ENCODE measurements around the gene PHLDA2. TPM values are rescaled to one million over a fixed set of nuclear protein-coding genes. Genes with fewer than 3 reads are reported as not detected.

PHLDA2 gene
- total and polyA plus RNA-seq, 2 donors (not counting 3 experiments of a cell fraction or from before 2014, with no cell fraction given): 38.5 to 44.5 TPM

DNA sequence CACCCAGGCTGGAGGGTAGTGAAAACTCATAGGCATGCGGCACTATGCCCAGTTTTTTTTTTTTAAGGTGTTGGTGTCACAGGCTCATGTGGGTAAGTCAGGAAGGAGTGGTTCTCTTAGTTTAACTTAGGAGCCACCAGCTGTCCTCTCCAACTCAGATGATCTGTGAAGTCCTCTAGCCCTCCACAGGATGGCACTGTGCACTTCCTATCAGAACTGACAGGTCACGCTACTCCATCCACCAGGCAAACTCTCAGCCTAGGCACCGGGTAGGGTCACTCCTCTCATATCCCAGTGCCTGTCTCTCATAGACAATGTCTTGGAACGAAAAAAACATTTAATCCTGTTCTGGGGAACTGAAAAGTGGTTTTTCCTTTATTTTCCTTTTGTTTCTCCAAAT, 46.4 kb upstream of the PHLDA2 start:
- Histone ChIP-seq H3K79me2 (ENCODE audit: control insufficient read depth, insufficient read depth, low read length) (peaks cover 47% of the 10 kb centered on the region), H3K9me1 (replicated peaks; ENCODE audit: control insufficient read depth, extremely low read depth, insufficient read depth, low read length) (no peaks in the 10 kb centered on the region), H4K20me1 (replicated peaks; ENCODE audit: control insufficient read depth, extremely low read depth, insufficient read depth, low read length) (no peaks in the 10 kb centered on the region), H2AFZ (ENCODE audit: low read depth, low read length) (no peak overlapping the region), H3K27me3 (ENCODE audit: control insufficient read depth in 2 of 2, insufficient read depth in 2 of 2, low read length in 2 of 2) (no peaks in the 10 kb centered on the region), H3K27ac (ENCODE audit: insufficient read depth, low read depth, low read length) (no peak overlapping the region), H3K4me1 (ENCODE audit: control insufficient read depth, extremely low read depth, insufficient read depth, low read length) (no peaks in the 10 kb centered on the region), H3K4me2 (ENCODE audit: insufficient read depth, low read length) (no peak overlapping the region), H3K9me3 (replicated peaks; ENCODE audit: control insufficient read depth, insufficient read depth, low read length) (no peaks in the 10 kb centered on the region), H3K4me3 (replicated peaks in 1 of 3; ENCODE audit: insufficient read depth in 1 of 3, low read depth in 1 of 3, low read length in 3 of 3) (no peak overlapping the region), H3K36me3 (ENCODE audit: control insufficient read depth in 2 of 2, extremely low read depth in 1 of 2, insufficient read depth in 2 of 2, low read length in 2 of 2) (peaks cover 23 to 26% of the 10 kb centered on the region in 2 experiments), H3K9ac (replicated peaks; ENCODE audit: extremely low read depth, insufficient read depth, low read length) (no peak overlapping the region)
- intact Hi-C loops (cut with micrococcal nuclease): loop anchor here (5.0 kb wide), 1 partner anchor 47 kb away; no protein-coding TSS in a partner anchor
- dilution Hi-C loops (cut with MboI; ENCODE audit: extremely low pct_ligation_motif_present, low sequenced_read_pairs): no loop called here
- DNase-seq (ENCODE audit: low read depth, low spot score): no peak
- no peak for FAIRE-seq
- CTCF ChIA-PET: interaction anchor here (0.8 to 2.0 kb wide), 9 partner anchors 8 to 443 kb away, joined by 3 to 15 read pairs (median 4); no protein-coding TSS in a partner anchor
- BruUV-seq (replicated peaks): no TSS peak
- POLR2A ChIA-PET: no interaction called here
- TF ChIP-seq, protein P1, sequence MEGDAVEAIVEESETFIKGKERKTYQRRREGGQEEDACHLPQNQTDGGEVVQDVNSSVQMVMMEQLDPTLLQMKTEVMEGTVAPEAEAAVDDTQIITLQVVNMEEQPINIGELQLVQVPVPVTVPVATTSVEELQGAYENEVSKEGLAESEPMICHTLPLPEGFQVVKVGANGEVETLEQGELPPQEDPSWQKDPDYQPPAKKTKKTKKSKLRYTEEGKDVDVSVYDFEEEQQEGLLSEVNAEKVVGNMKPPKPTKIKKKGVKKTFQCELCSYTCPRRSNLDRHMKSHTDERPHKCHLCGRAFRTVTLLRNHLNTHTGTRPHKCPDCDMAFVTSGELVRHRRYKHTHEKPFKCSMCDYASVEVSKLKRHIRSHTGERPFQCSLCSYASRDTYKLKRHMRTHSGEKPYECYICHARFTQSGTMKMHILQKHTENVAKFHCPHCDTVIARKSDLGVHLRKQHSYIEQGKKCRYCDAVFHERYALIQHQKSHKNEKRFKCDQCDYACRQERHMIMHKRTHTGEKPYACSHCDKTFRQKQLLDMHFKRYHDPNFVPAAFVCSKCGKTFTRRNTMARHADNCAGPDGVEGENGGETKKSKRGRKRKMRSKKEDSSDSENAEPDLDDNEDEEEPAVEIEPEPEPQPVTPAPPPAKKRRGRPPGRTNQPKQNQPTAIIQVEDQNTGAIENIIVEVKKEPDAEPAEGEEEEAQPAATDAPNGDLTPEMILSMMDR (IDR thresholded peaks at IDR 0.05; ENCODE audit: extremely low read depth in 1 of 2, insufficient read depth in 1 of 2, low read depth in 1 of 2, low read length in 2 of 2): peak; percentile 22 to 35
- no peak for TF ChIP-seq EZH2 (IDR thresholded peaks at IDR 0.05; ENCODE audit: borderline replicate concordance, low read depth, low read length, severe bottlenecking)
- no peak for TF ChIP-seq POLR2AphosphoS5 (IDR thresholded peaks at IDR 0.05; ENCODE audit: insufficient read depth, low read depth, low read length)
- TF ChIP-seq JUN (IDR thresholded peaks at IDR 0.05; ENCODE audit: borderline replicate concordance, insufficient read depth, insufficient read length, low read depth): no peak
- no peak for TF ChIP-seq POLR2A (IDR thresholded peaks at IDR 0.05; ENCODE audit: low read depth, low read length)
- no peak for TF ChIP-seq MYC (IDR thresholded peaks at IDR 0.05; ENCODE audit: low read depth, low read length)
- no peak for TF ChIP-seq FOS (IDR thresholded peaks at IDR 0.05; ENCODE audit: borderline replicate concordance, insufficient read depth, low read length)

All from endothelial cell of umbilical vein (primary cell).